GM12878 (cell line): ENCODE data around the gene ENO2. TPM values are rescaled to one million over a fixed set of nuclear protein-coding genes. Genes with fewer than 3 reads are reported as not detected.

Experiments
- ATAC-seq: fragments of 200-7000 bp; cut with Tn5 transposase; 3 replicates; pipeline ENCODE4 v1.9.1; 2020; ENCODE audit warnings: mild to moderate bottlenecking, moderate library complexity
- BruUV-seq: library from RNA; stranded (reverse); fragments of 400-500 nt; replicated peaks from 2 replicates; lab custom pipeline; 2021; lab: Mats Ljungman, UMichigan
- CTCF ChIA-PET: fragments of 300-600 bp; sonication (Branson Sonifier 250); formaldehyde crosslinking; extraction: SDS; loops from one replicate; lab custom pipeline; 2021; ENCODE audit warnings: inconsistent platforms; lab: Yijun Ruan, JAX
- POLR2A ChIA-PET: fragments of 350-600 bp; formaldehyde crosslinking; extraction: SDS; loops from one replicate; lab custom pipeline; 2021; ENCODE audit warnings: inconsistent platforms; lab: Charles Lee
- RAD21 ChIA-PET: fragments of 300-600 bp; sonication (Branson Sonifier 250); formaldehyde crosslinking; loops from one replicate; lab custom pipeline; 2023; ENCODE audit warnings: antibody characterized with exemption; ENCODE audit not compliant: unreplicated experiment; lab: Charles Lee
- SMC1A ChIA-PET: fragments of 300-600 bp; sonication (Branson Sonifier 250); formaldehyde crosslinking; loops from one replicate; lab custom pipeline; 2023; ENCODE audit not compliant: unreplicated experiment, uncharacterized antibody; lab: Charles Lee
- DNase-seq: peaks from one replicate; pipeline ENCODE4 v3.0.0-alpha.2; 2011; ENCODE audit warnings: low read depth, low spot score
- FAIRE-seq: peaks from 3 replicates; lab custom pipeline; 2011; peaks lifted over from hg19 to GRCh38; lab: Jason Lieb, UNC
- H2AFZ ChIP-seq: 2 replicates; pipeline ENCODE4 v1.6.0; 2011; ENCODE audit warnings: low read depth, low read length, control low read depth; ENCODE audit not compliant: control insufficient read depth
- H3K27ac ChIP-seq: 2 replicates; pipeline ENCODE4 v1.5.1; 2011; ENCODE audit warnings: control low read depth; ENCODE audit not compliant: control insufficient read depth, insufficient read depth
- H3K27me3 ChIP-seq, 2 experiments: replicated peaks in 1 of 2; 2 replicates each; pipeline versions ENCODE4 v1.6.0 to v1.6.1; 2011; ENCODE audit warnings: low read length in 1 of 2; ENCODE audit not compliant: control insufficient read depth in 2 of 2, insufficient read depth in 2 of 2
- H3K36me3 ChIP-seq, 2 experiments: 2 replicates each; pipeline ENCODE4 v1.5.1; 2011; ENCODE audit warnings: low read length in 1 of 2; ENCODE audit not compliant: control insufficient read depth in 2 of 2, insufficient read depth in 2 of 2
- H3K4me1 ChIP-seq: 2 replicates; pipeline ENCODE4 v1.6.1; 2011; ENCODE audit warnings: mild to moderate bottlenecking, low read length, moderate library complexity, mixed read lengths; ENCODE audit not compliant: control insufficient read depth, insufficient read depth
- H3K4me2 ChIP-seq: 2 replicates; pipeline ENCODE4 v1.6.0; 2011; ENCODE audit warnings: control low read depth; ENCODE audit not compliant: control insufficient read depth, insufficient read depth
- H3K4me3 ChIP-seq: fragments of 200-600 bp; sonication (generic); 2 replicates; pipeline ENCODE4 v1.5.1; 2016
- H3K79me2 ChIP-seq: 2 replicates; pipeline ENCODE4 v1.6.0; 2011; ENCODE audit warnings: low read length; ENCODE audit not compliant: control insufficient read depth, insufficient read depth
- H3K9ac ChIP-seq: 2 replicates; pipeline ENCODE4 v1.8.0; 2011; ENCODE audit warnings: low read length, control low read depth, mixed read lengths; ENCODE audit not compliant: control insufficient read depth, insufficient read depth
- H3K9me3 ChIP-seq: replicated peaks from 3 replicates; pipeline ENCODE4 v1.5.1; 2011; ENCODE audit warnings: mild to moderate bottlenecking, low read length; ENCODE audit not compliant: control insufficient read depth, insufficient read depth
- H4K20me1 ChIP-seq: 2 replicates; pipeline ENCODE4 v1.6.0; 2011; ENCODE audit not compliant: control insufficient read depth, insufficient read depth
- EP300 ChIP-seq, 2 experiments: fragments of 150-350 bp in 1 of 2; IDR thresholded peaks; 2 replicates each; pipeline ENCODE4 v1.6.1; 2011 to 2012; ENCODE audit warnings: low read depth in 2 of 2, low read length in 2 of 2, borderline replicate concordance in 1 of 2, improper control_type of control experiment in 1 of 2, inconsistent platforms in 1 of 2; ENCODE audit not compliant: control insufficient read depth in 1 of 2
- IKZF2 ChIP-seq, 2 experiments: fragments of 450-650 bp; IDR thresholded peaks; 2 replicates each; pipeline ENCODE4 v1.6.1; 2017; ENCODE audit warnings: mild to moderate bottlenecking in 2 of 2, moderate library complexity in 2 of 2
- KAT2A ChIP-seq: conservative IDR thresholded peaks from 2 replicates; pipeline ENCODE4 v1.6.1; 2011; ENCODE audit warnings: low read depth, low read length; ENCODE audit not compliant: control insufficient read depth
- SRF ChIP-seq, 2 experiments: IDR thresholded peaks; 2 replicates each; pipeline ENCODE4 v1.6.1; 2011; ENCODE audit warnings: low read depth in 2 of 2, low read length in 2 of 2, mild to moderate bottlenecking in 1 of 2, moderate library complexity in 1 of 2
- WGBS: methylation state at CpG from one replicate; pipeline ENCODE4 v1.1.6; 2016; ENCODE audit warnings: low lambda C conversion rate; ENCODE audit not compliant: insufficient replicate concordance, insufficient coverage; ENCODE audit errors: missing lambda C conversion rate; 5-methylcytosine and 5-hydroxymethylcytosine counted together
- in situ Hi-C: fragments of 300-500 bp; cut with MboI; formaldehyde crosslinking; loops from 9 replicates; pipeline ENCODE4 v1.14.3; 2018; ENCODE audit warnings: mixed read lengths
- intact Hi-C: fragments of 100-400 bp; cut with micrococcal nuclease; formaldehyde crosslinking; loops from one replicate; pipeline ENCODE4 v1.14.2; 2022; ENCODE audit not compliant: unreplicated experiment
- polyA plus RNA-seq, 11 experiments: library from polyadenylated mRNA; depleted of rRNA in 4 of 11; unstranded in 6 of 11; stranded (reverse) in 5 of 11; fragments of >200 nt; fragmentation: Nextera tagmentation in 4 of 11; fragmentation: Illumina TruSeq in 1 of 11; extraction: Ambion mirVana in 4 of 11; extraction: Trizol in 1 of 11; gene quantifications; 1 replicate in 1 of 11; 2 replicates in 10 of 11; pipeline versions ENCODE4 v1.2.1 to v1.2.3, GENCODE V29; 2011 to 2016; ENCODE audit warnings: inconsistent platforms in 2 of 11, missing spikeins in 2 of 11, low read depth in 1 of 11
- total RNA-seq, 4 experiments: library from RNA; depleted of rRNA in 3 of 4; stranded (reverse); fragments of >200 nt in 3 of 4; fragmentation: Illumina TruSeq in 1 of 4; extraction: Trizol in 1 of 4; gene quantifications; 2 replicates each; pipeline versions ENCODE4 v1.2.1 to v1.2.3, GENCODE V29; 2013 to 2021

The ENO2 gene
- total and polyA plus RNA-seq, 10 of the 15 experiments (the other 5 are each of a cell fraction or from before 2014, with no cell fraction given) = 24.8 to 196 (median 43.1) TPM

DNA sequence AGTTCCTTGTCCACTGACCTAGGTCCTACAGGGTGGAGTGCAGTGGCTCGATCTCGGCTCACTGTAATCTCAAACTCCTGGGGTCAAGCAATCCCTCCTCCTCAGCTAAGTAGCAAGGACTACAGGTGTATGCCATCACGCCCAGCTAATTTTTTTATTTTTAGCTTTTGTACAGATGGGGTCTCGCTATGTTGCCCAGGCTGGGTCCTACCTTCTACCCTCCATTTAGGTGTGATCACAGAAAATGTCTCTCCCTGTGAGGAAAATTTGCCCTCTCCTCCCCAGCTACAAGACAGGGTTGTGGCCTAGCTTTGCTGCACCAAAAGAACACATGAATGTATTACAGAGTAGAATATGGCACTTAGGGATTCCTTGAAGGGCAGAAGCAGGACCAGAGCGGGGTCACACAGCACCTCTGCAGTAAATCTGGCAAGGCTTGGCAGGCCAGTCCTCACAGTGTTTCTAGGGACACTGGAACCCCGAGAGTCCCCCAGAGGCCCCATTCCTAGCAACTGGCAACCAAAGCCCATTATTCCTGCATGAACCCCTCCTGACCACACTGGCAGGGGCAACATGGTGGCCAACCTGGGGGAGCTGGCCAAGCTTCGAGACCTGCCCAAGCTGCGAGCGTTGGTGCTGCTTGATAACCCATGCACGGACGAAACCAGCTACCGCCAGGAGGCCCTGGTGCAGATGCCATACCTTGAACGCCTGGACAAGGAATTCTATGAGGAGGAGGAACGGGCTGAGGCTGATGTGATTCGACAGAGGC lies 2.0 kb upstream of the ENO2 start:
- 92% methylated on average over 15 of the region's 15 CpGs for WGBS
- TF ChIP-seq SRF (IDR thresholded peaks at IDR 0.05; ENCODE audit: low read depth in 2 of 2, low read length in 2 of 2) = no peak
- TF ChIP-seq EP300 (IDR thresholded peaks at IDR 0.05; ENCODE audit: borderline replicate concordance in 1 of 2, control insufficient read depth in 1 of 2, low read depth in 2 of 2, low read length in 2 of 2) = no peak
- TF ChIP-seq IKZF2 (IDR thresholded peaks at IDR 0.05) = no peak
- TF ChIP-seq KAT2A = no peak
- no peaks in the 10 kb centered on the region for H3K9me3 ChIP-seq
- no peak for FAIRE-seq
- ChIA-PET RAD21 (interaction anchor here (1.9 kb wide), 1 partner anchor 21 kb away, joined by 7 read pairs; no protein-coding TSS in a partner anchor), POLR2A (interaction anchor here (0.7 to 3.0 kb wide), 7 partner anchors 10 to 63 kb away, joined by 3 to 14 read pairs (median 4); partner anchors contain the start of gene SPSB2), SMC1A (interaction anchor here (0.7 to 3.1 kb wide), 3 partner anchors 10 to 21 kb away, joined by 3 to 16 read pairs (median 3); no protein-coding TSS in a partner anchor), CTCF (interaction anchor here (0.6 to 4.6 kb wide), 8 partner anchors 10 to 197 kb away, joined by 3 to 20 read pairs (median 5); partner anchors contain the start of genes C1RL and SPSB2)
- no peak for ATAC-seq
- in situ Hi-C loops = no loop called here
- no peaks in the 10 kb centered on the region for H4K20me1 ChIP-seq
- peaks cover 2 to 6% of the 10 kb centered on the region in 2 experiments; a peak in 2 of 4 replicates for H3K36me3 ChIP-seq
- H3K27ac ChIP-seq = no peak overlapping the region
- H2AFZ ChIP-seq = no peak overlapping the region
- BruUV-seq = no TSS peak
- intact Hi-C loops = no loop called here
- H3K79me2 ChIP-seq = peaks cover 23% of the 10 kb centered on the region
- no peak overlapping the region for H3K4me2 ChIP-seq
- no peaks in the 10 kb centered on the region for H3K27me3 ChIP-seq
- DNase-seq = no peak
- peaks cover 7% of the 10 kb centered on the region; the same call in 1 of the 2 replicates for H3K4me1 ChIP-seq
- H3K9ac ChIP-seq = no peak overlapping the region
- H3K4me3 ChIP-seq = no peak overlapping the region
